HG02973 (cell line): ENCODE measurements around the gene MYMX.
"Not testable (repeated sequence)": the region's sequence is repeated elsewhere in the genome, so short reads cannot be mapped to it uniquely, and the experiment has no call there.

Experiments used
- ATAC-seq: cut with Tn5 transposase; IDR thresholded peaks from one replicate; pipeline ENCODE4 v1.9.1; 2021; ENCODE audit warnings: moderate library complexity; ENCODE audit not compliant: unreplicated experiment

MYMX gene

DNA sequence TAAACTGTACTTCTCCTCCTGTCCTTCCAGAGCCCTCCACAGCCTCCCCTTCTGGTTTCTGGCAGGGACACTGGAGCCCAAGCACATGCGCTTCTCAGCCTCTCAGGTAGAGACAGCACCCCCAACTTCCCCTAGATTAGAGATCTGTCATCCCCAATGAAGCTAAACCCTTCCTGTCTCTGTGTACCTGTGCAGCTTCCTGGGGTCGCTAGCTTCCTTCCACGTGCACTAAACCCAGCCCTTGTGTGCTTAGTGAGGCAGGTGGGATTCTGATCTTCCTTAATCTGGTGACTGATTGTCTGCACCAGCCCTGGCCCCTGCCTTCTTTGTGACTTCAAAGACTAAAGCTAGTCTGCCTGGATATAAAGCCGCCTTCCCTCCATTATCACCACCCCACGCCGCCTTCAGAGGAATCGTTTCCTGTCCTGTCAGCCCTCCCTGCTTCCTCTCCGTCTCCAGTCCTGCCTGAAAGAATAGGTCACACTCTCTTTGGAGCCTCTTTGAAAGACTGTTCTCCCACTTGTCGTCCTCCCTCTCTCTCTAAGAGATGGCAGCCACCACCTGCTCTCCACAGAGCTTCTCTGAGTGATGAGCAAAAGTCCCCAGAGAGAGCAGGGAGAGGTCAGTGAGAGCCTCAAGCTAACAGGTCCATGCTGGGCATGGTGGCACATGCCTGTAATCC lies 30.6 kb upstream of the MYMX start:
- ATAC-seq: no peak

DNA sequence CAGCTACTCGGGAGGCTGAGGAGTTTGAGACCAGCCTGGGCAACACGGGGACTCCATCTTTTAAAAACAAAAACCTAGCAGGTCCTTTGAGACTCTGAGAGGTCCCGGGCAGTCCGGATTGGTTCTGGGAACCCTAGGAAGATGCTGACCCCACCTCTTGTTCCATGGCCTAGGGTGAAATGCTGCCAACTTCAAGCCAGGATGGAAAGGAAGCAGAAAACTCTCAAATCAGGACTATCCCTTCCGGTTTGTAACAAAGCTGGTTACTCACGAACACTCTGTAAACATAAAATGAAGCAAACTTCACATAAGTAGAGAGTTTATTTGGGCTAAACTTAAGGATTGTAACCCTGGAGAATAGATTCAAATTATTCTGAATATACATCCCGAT lies 30.1 kb upstream of the MYMX start:
- no peak for ATAC-seq

DNA sequence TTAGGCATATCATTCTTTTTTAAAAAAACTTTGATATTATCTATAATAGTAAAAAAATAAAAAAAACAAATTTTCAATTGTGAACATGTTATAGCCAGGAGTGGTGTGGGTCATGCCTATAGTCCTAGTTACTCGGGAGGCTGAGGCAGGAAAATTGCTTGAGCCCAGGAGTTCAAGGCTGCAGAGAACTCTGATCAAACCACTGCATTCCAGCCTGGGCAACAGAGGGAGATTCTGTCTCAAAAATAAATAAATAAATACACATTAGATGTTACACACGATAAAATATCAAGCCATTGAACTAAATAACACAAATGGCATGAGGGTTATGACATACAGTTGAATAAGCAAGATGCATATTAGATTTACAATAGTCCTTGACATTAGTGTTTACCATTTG lies 27.9 kb upstream of the MYMX start:
- no peak for ATAC-seq

DNA sequence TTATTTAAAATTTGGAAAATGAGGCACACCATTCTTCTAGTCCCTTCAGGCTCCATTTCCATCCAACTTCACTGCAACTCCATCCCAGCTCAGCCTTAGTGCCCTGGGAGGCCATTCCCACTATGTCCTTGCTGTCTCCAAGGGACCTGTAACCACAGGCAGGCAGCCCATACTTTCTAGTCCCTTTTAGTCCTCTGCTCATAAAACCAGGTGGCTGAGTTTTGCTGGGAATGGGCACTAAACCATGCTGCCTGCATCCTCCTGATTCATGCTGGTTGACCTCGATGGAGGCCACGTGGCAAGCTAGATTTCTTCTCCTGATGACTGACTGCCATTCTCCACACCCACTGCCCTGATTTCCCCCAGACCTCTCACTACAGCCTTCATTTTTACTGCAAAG lies 27.5 kb upstream of the MYMX start:
- no peak for ATAC-seq

DNA sequence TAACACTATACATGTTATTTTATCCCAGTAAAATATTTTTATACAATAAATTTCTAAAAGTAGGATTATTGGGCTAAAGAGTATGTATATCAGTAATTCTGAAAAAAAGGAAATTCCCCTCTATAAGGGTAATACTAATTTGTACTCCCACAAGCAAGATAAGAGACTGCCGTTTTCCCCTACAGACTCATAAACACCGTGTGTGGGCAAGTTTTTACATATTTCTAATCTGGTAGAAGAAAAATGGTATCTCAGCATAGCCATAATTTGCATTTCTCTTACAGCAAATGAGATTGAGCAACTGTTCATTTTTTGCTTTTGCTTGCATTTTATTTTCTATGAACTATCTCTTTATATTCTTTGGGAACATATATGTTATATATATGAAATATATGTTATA lies 26.0 kb upstream of the MYMX start:
- ATAC-seq: peak; percentile 65

DNA sequence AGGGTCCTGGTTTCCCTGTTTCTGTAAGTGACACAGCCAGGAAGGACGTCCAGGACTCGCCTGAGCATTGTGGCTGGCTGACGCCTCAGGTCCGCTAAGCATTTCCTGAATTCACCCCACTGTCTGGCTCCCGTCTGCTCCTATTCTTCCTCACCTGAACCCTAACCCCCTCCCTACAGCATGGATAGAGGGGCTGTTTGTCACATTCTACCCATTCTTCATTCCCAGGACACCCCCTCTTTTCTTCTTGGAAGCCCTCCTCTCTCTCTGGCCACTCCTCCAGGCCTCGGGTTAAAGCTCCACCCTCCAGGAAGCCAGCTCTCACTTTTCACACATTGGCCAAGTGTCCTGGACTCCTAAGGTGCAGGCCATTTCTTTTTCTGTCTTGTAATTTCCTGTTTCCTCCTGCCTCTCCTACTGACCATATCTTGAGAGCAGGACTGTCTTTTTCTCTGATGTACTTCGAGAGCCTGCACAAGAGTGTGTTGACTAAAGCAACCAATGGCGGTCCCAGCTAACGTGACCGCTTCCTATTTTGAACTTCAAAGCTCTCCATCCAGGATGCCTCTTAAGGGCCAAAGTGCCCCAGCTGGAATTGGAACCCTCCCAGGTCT lies 24.2 kb upstream of the MYMX start:
- ATAC-seq: no peak

DNA sequence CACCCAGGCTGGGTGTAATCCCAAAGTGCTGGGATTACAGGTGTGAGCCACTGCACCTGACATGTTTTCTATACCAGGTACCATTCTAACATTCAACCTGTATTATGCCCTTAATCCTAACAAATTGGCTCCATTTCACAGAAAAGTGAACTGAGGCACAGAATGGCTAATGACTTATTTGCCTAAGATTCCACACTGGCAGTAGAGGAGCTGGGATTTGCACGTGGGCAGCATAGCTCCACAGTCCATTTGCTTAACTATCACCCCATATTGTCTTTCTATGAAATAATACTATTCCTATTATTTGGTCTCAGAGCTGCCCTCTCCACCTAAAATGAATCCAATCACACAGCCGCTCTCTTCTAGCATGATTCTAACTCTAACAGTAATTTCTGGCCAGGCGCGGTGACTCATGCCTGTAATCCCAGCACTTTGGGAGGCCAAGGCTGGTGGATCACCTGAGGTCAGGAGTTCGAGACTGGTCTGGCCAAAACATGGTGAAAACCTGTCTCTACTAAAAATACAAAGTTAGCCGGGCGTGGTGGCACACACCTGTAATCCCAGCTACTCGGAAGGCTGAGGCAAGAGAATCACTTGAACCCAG lies 23.3 kb upstream of the MYMX start:
- ATAC-seq: no peak

DNA sequence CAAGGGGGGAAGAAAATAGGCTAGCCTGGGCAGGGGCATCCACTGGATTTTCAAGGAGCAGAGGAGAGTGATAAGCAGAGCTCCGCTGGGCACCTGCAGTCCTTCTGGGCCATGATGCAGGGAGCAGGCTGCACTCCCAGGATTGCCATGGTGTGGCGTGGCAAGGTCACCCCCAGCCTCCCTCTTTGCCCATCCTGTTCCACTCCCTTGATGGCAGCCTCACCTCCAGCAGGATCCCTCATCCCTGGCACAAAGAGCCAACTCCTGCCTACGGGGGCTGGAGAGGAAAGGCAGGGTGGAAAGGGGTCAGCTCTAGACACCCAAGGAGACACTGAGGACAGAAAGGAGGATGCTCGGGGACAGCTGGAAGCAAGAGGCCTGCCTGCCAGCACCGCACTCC lies 22.4 kb upstream of the MYMX start:
- no peak for ATAC-seq

DNA sequence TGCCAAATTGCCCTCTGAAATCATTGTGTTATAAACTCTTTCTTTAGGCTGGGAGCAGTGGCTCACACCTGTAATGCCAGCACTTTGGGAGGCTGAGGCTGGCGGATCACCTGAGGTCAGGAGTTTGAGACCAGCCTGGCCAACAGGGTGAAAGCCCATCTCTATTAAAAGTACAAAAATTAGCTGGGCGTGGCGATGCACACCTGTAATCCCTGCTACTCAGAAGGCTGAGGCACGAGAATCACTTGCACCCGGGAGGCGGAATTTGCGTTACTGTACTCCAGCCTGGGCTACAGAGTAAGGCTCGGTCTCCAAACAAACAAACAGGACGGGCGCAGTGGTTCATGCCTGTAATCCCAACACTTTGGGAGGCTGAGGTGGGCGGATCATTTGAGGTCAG lies 20.4 kb upstream of the MYMX start:
- ATAC-seq: not testable (repeated sequence)

DNA sequence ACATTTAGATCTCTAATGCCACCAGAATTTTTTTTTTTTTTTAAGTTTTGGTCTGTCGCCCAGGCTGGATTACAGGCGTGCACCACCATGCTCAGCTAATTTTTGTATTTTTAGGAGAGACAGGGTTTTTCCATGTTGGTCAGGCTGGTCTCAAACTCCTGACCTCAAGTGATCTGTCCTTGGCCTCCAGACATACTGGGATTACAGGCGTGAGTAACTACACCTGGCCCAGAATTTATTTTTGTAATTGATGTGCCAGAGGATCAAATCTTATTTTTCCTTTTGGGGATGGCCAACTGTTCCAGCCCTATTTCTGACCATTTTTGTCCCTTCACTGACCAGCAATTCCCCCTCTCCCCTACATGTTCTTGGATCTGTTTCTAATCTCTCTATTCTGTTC lies 18.0 kb upstream of the MYMX start:
- ATAC-seq: no peak

DNA sequence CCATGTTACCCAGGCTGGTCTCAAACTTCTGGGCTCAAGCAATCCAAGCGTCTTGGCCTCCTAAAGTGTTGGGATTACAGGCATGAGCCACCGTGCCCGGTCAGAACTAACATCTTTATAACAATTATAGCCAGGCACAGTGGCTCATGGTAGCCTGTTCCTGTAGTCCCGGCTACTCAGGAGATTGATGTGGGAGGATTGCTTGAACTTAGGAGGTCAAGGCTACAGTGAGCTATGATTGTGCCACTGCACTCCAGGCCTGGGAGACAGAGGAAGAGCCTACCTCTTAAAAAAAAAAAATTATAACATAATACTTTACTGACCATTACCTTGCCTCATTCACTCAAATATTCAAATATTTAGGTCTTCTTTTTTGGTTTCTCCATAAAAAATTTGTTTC lies 16.8 kb upstream of the MYMX start:
- no peak for ATAC-seq

DNA sequence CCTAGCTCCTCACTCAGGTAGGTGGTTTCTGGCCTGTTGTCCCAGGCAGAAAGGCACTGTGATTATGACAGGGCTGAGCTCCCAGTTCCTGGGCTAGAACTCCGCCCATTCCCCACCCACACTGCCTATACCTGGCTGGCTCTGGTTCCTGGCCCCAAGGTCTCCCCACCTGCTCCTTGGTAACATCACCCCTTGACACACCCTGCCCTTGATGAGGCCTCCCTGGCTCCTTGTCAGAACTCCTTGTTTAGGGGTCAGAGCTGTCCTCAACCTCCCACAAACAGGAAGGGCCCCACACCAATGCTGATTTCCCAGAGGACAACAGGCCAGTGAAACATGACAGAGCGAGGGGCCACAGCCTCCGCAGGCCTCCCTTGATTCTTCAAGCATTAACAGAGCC lies 15.5 kb upstream of the MYMX start:
- ATAC-seq: no peak

DNA sequence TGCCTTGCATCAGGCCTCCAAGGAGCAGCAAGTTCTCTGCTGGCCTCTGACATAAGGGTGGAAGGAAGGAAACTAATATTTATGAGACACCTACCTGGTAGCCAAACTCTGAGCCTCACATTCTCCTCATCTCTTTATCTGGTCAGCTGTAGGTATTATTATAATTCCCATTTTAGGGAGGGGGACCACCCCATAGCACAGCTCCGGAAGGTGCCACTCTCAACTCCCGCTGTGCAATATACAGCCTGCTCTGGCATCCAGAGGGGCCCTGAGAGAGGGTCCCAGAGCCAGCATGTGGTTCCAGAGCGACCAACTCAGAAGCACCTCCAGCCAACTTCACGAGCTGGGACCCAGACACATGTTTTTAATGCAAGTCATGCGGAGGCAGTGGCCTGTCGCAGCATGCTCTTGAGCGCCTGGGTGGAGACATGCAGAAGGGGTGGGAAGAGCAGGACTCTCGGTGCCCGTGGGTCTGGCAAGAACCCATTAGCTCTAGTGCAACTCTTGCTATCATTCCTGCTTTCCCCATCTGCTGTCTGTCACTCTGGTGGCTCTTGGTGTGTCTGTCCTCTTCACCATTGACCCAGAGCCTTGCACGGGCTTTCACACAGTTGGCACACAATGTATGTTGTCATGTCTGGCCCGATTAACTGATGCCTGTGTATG lies 15.0 kb upstream of the MYMX start:
- no peak for ATAC-seq

DNA sequence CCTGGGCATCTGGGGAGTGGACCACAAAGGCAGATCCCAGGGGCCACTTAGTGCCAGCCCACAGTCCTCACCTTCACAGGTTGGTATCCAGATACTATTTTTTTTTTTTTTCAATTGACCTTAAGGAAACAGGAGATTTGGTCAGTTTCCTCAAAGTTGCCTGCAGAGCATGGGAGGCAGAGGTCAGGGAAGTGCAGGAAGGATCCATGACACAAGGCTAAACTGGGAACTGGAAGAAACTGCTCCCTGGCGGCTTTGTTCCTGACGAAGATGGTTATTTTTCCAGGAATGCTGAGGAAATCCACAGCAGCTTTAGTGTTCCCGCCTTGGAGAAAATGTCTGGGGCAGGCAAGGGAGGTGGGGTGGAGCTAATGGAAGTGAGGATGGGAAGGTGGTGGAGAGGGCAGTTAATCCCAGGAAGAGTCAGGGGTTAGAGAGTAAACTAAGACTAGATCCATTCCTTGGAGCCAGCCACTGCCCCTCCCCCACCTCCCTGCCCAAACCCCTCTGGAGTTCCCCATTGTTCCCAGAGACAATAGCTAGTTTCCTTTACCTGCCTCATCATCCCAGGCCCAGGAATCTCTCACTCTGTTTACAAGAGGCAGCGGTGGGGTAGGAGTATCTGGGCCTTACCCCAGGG lies 14.3 kb upstream of the MYMX start:
- ATAC-seq: no peak

DNA sequence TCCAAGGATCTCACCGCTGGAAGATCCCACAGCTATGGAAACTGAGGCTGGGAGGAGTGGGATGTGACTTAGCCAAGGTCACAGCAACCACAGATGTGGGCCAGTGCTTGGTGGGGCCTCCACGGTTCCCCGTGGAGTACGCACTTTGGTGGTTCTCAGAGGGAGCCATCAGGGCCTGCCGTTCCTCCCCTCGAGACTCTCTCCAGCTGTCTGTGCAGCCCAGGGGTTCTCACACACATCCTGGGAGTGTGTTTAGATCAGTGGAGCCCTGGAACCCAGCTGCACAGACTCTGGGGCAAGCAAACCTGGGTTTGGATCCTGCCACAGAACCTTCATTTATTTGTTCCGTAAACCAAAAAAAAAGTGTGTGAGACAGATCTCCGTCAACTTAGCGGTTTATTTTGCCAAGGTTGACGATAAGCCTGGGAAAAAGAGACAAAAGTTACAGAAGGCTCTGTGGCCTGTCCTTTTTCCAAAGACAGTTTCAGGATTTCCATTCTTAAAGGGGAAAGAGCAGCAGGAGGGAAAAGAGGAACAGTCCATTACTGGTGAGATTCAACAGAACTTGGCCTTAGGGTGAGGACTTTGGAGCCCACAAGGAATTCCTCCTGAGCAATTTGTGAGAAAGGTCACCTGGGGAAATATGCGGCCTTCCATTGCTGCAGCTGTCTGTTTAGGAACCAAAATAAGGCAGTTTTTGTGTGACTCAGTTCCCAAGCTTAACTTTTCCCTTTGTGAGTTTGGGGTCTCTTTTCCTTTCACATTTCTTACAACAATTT lies 13.6 kb upstream of the MYMX start:
- ATAC-seq: no peak

DNA sequence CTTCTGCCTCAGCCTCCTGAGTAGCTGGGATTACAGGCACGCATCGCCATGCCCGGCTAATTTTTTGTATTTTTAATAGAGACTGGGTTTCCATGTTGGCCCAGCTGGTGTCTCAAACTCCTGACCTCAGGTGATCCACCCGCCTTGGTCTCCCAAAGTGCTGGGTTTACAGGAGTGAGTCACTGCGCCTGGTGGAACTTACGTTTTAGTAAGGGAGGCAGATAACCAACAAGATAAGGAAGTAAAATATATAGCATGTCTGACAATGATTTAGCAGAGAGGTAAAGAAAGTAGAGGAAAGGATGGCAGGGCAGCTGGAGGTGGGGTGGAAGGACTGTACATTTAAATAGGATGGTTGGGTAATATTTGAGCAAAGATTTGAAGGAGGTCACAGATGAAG lies 12.8 kb upstream of the MYMX start:
- ATAC-seq: no peak

DNA sequence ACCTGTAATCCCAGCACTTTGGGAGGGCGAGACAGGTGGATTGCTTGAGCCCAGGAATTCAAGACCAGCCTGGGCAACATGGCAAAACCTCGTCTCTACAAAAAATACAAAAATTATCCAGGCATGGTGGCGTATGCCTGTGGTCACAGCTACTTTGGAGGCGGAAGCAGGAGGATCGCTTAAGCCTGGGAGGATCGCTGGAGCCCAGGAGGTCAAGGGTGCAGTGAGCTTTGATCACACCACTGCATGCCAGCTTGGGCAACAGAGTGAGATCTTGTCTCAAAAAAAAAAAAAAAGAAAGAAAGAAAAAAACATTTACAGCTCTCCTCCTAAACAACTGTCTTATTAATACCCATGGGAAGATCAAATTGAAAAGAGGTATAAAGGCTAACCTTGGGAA lies 8.8 kb upstream of the MYMX start:
- ATAC-seq: no peak

DNA sequence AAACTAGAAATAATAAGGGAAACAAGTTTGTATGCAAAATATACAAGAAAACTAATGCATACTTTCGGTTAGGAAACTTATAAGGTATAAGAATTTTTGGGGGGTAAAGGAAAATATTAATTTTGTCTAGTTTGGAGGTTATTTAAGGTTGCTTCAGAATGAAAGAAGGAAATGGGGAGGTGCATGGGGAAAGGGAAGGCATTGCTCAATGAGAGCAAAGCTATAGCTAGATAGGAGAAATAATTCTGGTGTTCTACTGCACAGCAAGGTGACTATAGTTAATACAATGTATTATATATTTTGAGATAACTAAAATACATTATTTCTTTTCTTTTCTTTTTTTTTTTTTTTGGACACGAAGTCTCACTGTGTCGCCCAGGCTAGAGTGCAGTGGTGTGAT lies 5.4 kb upstream of the MYMX start:
- ATAC-seq: no peak

DNA sequence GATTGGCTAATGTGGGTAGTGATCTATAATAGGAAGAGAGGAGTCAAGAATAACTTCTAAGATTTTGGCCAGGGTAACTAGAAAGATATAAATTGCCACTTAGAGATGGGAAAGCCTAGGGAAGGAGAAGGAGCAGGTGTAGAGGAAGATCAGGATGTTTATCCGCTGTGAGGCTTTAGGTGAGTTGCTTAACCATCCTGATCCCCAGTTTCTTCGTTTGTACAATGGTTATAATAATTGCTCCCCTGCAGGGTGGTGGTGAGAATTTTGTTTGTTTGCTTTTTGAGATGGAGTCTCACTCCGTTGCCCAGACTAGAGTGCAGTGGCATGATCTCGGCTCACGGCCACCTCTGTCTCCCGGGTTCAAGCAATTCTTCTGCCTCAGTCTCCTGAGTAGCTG lies 2.4 kb upstream of the MYMX start:
- ATAC-seq: no peak

DNA sequence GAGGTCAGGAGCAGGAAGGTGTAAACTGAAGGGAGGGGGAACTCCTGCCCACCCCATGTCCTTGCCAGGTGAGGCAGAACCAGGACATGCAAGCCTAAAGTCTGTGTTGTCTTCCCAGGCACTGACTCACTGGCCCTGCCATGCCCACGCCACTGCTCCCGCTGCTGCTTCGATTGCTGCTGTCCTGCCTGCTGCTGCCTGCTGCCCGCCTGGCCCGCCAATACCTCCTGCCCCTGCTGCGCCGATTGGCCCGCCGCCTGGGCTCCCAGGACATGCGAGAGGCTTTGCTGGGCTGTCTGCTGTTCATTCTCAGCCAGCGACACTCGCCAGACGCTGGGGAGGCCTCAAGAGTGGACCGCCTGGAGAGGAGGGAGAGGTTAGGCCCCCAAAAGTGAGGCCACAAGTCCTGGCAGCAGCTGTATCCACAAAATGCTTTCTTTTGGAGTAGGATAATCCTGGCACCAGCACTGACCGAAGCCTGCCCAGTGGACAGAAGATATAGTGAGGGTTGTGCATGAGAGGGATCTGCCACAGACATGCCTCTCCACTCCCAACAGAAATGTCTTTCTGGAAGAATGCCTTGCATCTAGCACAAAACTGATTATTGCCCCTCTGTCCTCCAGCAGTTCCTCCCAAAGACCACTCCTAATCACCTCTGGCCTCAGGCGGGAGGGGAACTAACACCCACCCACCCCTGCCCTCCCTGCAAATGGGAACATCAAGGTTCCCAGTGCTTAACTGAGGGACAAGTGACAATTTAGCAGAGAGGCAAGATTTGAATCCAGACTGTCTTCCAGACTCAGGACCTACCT lies 812 bp downstream of the MYMX start:
- ATAC-seq: no peak
